Renal cortical epithelial cell (primary cell): ENCODE measurements around the gene TOM1L2. TPM values are rescaled to one million over a fixed set of nuclear protein-coding genes. Genes with fewer than 3 reads are reported as not detected.

Source experiments
- DNase-seq: peaks from one replicate; pipeline ENCODE4 v3.0.0-alpha.2; 2011; ENCODE audit warnings: low read depth
- total RNA-seq: library from RNA; depleted of rRNA; stranded (reverse); fragments of >200 nt; gene quantifications from 2 replicates; pipeline ENCODE4 v1.2.3, GENCODE V29; 2014

TOM1L2 gene
- total RNA-seq, 1 donor from 2014 or later: 58.5 TPM

DNA sequence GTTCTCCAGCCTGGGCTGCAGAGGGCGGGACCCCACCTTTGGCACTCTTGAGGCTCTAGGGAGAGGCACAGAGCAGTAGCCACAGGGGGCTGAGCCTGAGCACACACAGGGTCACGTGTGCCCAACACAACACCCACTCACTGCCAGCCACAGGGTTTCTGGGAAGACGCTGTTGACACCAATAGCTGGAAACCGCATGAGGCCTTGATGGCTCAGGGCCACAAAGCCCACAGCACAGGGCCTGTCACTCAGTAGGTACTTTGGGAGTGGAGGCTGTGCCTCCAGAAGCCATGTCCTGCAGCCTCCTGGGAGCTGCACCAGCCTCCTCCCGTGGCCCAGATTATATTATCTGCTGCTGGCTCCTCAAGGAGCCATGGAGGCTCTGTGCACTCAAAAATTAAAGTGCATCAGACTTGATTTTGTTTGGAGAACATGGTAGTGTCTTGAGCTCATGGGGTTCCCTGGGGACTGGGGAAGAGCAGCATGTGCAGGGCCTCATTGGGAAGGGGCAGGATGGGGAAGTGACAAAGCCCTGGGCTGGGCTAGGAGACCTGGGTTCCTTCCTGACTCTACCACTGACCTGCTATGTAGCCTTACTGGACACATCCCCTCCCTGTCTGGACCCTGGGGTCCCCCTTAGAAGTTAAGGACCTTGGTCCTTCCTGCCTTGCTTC is 122.9 kb downstream of the TOM1L2 start:
- DNase-seq: peak; percentile 53

- no peak for DNase-seq
Measured at GRCh38 chr17:17848311-17849082, 123.7 kb downstream of the TOM1L2 start.

- no peak for DNase-seq
Measured at GRCh38 chr17:17847726-17848125, 124.5 kb downstream of the TOM1L2 start.

GRCh38 chr17:17847118-17847689 is 125.0 kb downstream of the TOM1L2 start:
- DNase-seq: no peak

- no peak for DNase-seq
Measured at GRCh38 chr17:17846645-17847044, 125.6 kb downstream of the TOM1L2 start.

DNA sequence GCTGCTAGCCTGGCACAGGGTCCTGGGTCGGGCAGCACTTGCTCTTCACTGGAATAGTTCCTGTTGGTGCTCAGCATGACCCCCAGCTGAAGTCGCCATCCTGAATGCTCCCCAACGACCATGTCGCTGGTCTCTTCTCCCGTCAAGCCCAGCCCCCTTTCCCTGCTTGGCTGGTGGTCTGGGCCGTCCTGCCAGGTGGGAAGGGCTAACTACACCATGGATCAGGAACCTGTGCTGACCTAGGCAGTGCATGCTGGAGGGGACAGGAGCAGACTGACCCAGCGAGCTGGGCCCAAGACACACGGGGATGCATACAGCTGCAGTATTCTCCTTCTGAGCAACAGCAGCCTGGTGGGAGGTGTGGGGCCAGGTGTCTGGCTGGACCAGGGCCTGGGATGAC is 126.2 kb downstream of the TOM1L2 start:
- DNase-seq: no peak

- DNase-seq: no peak
Measured at GRCh38 chr17:17845046-17845775, 127.0 kb downstream of the TOM1L2 start.

- DNase-seq: no peak
Measured at GRCh38 chr17:17844500-17844899, 127.7 kb downstream of the TOM1L2 start.

DNA sequence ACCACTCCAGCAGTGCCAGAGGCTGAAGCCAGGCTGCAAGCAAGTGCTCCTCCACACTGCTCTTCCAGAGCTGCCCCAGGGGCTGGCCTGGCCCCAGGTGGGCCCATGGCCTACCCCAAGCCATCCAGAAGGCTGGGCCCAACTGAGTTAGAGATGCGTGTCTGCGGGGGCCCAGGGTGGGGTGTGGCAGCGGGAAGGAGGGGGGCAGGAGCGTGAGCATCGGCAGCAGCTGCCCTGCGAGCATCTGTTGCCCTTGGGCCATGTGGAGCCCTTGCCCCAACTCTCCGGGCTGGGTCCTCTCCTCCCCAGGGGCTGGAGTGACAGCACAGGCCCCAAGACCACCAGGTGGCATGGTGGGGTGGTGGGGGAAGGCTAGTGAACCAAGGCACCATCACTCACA is 128.1 kb downstream of the TOM1L2 start:
- no peak for DNase-seq

GRCh38 chr17:17843096-17843495 is 129.1 kb downstream of the TOM1L2 start:
- no peak for DNase-seq

- DNase-seq: no peak
Measured at GRCh38 chr17:17842111-17842876, 129.9 kb downstream of the TOM1L2 start.

DNA sequence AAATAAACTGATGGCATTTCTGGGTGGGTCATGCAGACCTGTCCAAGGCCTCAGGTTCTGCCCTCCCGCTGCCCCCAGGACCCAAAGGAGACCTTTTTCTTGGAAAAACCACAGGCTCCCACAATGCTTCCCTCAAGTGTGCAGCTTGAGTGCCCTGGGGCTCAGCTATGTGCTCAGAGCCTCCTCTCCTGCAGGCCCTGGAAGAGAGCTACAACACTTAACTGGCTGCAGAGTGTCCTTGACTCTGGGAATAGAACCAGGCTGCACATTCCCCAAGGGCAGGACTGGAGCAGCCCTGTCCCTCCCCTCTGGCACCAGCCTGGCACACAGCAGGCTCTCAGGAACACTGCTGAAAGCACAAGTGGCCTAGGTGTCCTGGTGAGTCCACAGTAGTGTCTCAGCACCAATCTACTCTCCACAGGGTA is 130.6 kb downstream of the TOM1L2 start:
- no peak for DNase-seq

GRCh38 chr17:17840751-17841591 is 131.2 kb downstream of the TOM1L2 start:
- peak; percentile 57 for DNase-seq

- peak; percentile 79 for DNase-seq
Measured at GRCh38 chr17:17839791-17840707, 132.2 kb downstream of the TOM1L2 start.

DNA sequence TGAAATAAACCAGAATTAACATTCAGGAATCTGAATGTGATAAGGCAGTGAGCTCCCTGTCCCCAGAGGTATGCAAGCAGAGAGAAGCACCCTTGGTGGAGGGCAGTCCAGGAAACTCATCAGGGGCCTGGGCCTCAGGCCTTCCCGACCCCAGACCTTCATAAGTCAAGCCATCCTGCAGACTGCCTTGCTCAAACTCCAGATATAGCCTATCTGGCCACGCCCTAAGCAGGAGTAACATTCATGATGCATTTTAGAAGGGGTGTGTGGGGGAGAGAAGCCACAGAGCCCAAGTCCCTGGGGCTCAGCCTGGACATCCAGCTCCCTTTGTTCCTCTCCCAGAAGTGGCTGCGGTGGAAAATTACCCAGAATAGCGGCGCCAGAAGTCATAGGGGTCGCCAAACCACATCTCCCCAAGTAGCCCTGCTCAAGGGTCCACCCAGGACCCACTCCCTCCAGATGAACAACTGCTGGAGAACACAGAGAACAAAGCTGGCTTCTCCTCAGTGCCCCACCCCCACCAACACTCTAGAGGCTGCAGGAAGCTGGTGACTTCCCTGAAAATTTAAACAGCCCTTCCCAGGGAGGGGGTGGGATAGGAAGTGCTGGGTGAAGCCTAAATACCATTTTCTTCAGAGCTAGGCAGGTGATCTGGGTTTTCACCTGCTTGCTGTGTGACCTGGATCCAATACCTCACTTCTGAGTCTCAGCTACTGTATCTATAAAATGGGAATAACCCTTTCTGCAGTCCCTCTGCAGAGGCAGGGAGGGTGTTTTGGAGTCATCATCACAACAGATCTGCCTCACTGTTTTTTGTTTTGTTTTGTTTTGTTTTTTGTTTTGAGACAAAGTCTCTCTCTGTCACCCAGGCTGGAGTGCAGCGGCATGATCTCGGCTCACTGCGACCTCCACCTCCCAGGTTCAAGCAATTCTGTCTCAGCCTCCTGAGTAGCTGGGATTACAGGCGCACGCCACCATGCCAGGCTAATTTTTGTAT is 133.9 kb downstream of the TOM1L2 start:
- DNase-seq: peak; percentile 50

DNA sequence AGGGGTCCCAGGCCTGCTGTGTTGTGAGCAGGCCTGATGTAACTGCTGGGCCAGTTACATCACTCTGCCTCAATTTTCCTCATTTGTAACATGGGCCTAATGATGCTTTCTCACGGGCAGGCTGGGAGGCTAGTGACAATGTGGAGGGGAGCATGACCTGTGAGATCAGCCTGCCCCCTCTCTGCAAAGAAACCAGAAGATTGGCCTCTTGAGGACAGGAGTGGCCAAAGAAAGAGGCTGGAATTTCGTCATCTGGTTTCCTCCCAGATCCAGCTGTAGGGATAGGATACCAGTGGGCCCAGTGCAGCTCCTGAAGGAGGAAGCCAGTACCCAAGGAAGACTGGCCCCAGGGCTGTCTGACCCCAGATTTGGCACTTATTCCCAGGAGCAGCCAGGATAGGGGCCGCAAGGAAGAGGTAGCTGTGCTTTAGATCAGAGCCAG is 134.8 kb downstream of the TOM1L2 start:
- peak; percentile 73 for DNase-seq

- DNase-seq: no peak
Measured at GRCh38 chr17:17836818-17837379, 135.3 kb downstream of the TOM1L2 start, which contains the start of gene SREBF1. TSS of gene SREBF1 (minus strand) at chr17:17836986. CDS start at chr17:17836817, 169 bp downstream.
